Fibroblast of pulmonary artery (primary cell): ENCODE data around the gene GORAB.

ENCODE experiments used
- DNase-seq: peaks from one replicate; pipeline ENCODE4 v3.0.0-alpha.2; 2010; ENCODE audit warnings: low read depth
- H3K4me3 ChIP-seq: replicated peaks from 2 replicates; pipeline ENCODE4 v1.5.1; 2011; ENCODE audit warnings: low read depth, mild to moderate bottlenecking, control low read depth, low read length, moderate library complexity
- TF ChIP-seq, protein P1 (sequence below): IDR thresholded peaks from 2 replicates; pipeline ENCODE4 v1.5.1; 2011; ENCODE audit warnings: mild to moderate bottlenecking, control low read depth, low read length, inconsistent platforms; ENCODE audit errors: missing control alignments

Gene GORAB

DNA sequence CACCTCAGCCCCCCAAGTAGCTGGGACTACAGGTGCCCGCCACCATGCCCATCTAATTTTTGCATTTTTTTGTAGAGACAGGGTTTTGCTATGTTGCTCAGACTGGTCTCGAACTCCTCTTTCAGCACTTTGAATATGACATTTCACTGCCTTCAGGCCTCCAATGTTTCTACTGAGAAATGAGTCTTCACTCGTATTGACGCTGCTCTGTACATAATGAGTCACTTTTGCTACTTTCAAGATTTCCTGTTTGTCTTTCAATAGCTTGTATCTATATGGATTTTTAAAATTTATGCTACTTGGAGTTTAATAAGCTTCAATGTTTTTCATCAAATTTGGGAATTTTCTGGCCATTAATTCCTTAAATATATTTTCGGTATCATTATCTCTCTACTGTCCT, 64.7 kb downstream of the GORAB start:
- TF ChIP-seq, protein P1, sequence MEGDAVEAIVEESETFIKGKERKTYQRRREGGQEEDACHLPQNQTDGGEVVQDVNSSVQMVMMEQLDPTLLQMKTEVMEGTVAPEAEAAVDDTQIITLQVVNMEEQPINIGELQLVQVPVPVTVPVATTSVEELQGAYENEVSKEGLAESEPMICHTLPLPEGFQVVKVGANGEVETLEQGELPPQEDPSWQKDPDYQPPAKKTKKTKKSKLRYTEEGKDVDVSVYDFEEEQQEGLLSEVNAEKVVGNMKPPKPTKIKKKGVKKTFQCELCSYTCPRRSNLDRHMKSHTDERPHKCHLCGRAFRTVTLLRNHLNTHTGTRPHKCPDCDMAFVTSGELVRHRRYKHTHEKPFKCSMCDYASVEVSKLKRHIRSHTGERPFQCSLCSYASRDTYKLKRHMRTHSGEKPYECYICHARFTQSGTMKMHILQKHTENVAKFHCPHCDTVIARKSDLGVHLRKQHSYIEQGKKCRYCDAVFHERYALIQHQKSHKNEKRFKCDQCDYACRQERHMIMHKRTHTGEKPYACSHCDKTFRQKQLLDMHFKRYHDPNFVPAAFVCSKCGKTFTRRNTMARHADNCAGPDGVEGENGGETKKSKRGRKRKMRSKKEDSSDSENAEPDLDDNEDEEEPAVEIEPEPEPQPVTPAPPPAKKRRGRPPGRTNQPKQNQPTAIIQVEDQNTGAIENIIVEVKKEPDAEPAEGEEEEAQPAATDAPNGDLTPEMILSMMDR, result no peak
- no peak for DNase-seq
- H3K4me3 ChIP-seq, result no peak overlapping the region

DNA sequence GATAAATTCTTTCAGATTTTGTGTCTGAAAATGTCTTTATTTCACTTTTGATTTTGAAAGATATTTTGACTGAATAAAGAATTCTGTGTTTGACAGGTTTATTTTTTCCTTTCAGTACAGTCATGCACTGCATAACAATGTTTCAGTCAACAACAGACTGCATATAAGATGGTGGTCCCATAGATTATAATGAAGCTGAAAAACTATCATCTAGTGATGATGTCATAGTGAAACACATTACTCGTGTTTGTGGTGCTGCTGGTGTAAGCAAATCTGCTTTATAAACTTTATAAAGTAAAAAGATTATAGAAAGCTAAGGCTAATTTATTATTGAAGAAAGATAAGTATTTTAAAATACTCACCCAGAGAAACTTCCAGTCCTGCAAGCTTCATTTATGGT, 66.7 kb downstream of the GORAB start:
- TF ChIP-seq, protein P1, result no peak
- DNase-seq, result no peak
- H3K4me3 ChIP-seq, result no peak overlapping the region

DNA sequence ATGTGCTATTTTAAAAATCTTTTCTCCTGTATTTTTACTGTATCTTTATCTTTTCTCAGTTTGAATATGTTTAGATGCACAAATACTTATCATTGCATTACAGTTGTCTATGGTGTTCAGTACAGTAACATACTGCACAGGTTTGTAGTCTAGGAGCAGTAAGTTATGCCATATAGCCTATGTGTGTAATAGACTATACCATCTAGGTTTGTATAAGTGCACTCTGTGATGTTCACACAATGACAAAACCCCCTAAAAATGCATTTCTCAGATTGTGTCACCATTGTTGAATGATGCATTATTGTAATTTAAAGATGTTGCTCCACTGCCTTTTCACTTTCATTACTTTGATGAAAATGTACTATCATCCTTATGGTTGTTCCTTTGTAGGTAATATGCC, 67.1 kb downstream of the GORAB start:
- DNase-seq, result no peak
- TF ChIP-seq, protein P1, result no peak
- H3K4me3 ChIP-seq, result no peak overlapping the region

DNA sequence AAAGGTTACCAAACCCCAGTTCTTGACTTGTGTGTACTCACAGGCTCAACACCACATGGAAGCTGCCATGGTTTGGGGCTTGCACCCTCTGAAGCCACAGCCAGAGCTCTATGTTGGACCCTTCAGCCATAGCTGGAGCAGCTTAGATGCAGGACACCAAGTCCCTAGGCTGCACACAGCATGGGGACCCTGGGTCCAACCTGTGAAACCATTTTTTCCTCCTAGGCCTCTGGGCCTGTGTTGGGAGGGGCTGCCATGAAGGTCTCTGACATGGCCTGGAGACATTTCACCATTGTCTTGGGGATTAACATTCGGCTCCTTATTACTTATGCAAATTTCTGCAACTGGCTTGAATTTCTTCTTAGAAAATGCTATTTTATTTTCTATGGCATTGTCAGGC, 69.9 kb downstream of the GORAB start:
- TF ChIP-seq, protein P1, result no peak
- DNase-seq, result no peak
- no peak overlapping the region for H3K4me3 ChIP-seq
